Stimulated activated CD8-positive, alpha-beta memory T cell treated with anti-CD3 and anti-CD28 coated beads, Interleukin-12 subunit alpha, Interleukin-12 subunit beta, amount 100 ng/mL, for 24 hours (primary cell): ENCODE measurements around the gene CYP3A5.
"Not testable (repeated sequence)": the region's sequence is repeated elsewhere in the genome, so short reads cannot be mapped to it uniquely, and the experiment has no call there.

Experiments used
- DNase-seq: peaks from one replicate; pipeline ENCODE4 v3.0.0-alpha.2; 2020; ENCODE audit errors: extremely low read depth

CYP3A5 gene

DNA sequence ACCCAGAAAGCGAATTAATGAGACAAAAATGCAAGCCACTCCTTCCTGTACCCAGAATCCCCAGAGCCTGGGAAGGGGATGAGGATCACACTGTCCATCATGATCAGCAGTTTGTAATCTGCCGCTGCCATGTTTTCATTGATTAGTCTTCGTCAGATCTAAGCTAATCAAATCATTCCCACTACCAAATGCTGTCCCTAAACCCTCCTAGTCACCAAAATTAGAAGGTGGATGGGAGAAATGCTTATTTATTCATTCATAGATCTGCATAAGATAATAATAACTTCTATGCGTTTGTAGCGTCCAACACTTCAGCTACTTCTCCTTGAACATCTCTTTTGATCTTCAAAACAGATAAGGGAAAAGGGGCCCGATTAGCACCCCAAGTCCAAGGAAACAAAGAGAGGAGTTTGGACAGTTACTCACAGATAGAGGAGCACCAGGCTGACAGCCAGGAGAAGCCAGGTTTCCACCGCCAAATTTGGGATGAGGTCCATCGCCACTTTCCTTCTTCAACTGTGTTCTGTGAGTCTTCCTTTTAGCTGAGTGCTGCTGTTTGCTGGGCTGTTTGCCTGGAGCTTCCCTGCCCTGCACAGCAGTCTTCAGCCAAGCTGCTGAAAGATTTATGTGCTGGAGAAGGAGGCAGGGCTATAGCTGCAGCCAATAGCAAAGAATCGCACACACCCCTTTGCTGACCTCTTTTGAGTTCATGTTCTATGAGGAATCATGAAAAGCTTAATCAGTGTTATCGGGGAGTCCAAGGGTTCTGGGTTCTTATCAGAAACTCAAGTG lies at the start of gene CYP3A5:
CYP3A5 (minus strand) TSS at position 597 of the 792 bp plus-strand sequence; CDS start at position 497, 100 bp downstream.
- no peak for DNase-seq

DNA sequence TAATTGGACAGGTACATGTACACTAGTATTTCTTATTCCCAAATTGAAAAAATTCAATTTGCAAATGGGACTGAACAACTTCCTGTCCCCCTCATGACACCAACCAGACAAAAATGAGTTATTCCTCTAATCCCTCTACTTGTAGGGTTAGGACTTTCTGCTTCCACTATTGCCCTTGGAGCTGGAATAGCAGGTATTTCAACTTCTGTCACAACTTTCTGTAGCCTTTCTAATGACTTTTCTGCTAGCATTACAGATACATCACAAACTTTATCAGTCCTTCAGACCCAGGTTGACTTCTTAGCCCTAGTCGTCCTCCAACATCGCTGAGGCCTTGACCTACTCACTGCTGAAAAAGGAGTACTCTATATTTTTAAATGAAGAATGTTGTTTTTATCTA lies 48.8 kb upstream of the CYP3A5 start:
- no peak for DNase-seq

DNA sequence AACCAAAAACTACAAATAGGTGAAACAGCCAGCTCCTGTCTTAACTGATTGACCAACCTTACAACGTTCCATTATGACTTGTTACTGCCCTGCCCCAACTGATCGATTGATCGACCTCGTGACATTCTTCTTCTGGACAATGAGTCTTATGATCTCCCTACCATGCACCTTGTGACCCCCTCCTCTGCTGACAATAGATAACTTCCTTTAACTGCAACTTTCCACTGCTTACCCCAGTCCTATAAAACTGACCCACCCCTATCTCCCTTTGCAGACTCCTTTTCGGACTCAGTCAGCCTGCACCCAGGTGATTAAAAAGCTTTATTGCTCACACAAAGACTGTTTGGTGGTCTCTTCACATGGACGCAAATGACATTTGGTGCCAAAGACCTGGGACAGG lies 43.4 kb upstream of the CYP3A5 start:
- DNase-seq = not testable (repeated sequence)

DNA sequence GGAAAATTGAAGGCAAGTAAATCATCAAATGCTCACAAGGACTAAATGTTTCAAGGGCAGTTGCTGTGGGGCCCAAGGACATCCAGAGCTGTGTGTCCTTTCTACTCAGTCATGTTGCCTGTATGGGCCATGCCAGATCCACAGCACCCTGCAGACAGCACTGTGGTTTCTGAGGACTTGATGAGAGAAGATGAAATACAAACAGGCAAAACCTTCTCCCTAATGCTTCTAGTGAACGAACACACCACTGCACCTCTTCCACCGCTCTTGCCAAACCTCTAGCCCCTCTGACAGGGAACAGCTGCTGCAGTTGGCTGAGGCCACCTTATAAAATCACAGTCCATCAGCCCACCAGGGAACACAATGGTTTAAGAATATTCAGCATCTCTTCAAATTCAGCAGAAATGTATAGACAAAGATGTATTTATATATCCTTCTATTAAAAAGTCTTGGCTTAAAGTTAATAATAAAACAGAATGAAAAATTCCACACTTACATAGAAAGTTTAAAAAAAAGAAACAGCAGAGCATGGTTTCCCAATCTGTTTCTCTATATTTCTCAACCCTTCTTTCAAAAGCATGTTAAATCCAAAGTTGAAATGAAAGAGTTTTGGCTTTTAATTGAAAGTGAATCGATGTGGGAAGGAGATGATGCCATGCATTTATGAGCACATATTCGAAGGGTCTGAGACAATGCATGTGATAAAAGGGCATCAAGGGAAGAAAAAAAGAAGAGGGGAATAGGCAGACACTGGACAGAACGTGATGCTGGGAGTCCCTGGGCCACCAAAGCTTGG lies 41.2 kb upstream of the CYP3A5 start:
- DNase-seq = no peak

DNA sequence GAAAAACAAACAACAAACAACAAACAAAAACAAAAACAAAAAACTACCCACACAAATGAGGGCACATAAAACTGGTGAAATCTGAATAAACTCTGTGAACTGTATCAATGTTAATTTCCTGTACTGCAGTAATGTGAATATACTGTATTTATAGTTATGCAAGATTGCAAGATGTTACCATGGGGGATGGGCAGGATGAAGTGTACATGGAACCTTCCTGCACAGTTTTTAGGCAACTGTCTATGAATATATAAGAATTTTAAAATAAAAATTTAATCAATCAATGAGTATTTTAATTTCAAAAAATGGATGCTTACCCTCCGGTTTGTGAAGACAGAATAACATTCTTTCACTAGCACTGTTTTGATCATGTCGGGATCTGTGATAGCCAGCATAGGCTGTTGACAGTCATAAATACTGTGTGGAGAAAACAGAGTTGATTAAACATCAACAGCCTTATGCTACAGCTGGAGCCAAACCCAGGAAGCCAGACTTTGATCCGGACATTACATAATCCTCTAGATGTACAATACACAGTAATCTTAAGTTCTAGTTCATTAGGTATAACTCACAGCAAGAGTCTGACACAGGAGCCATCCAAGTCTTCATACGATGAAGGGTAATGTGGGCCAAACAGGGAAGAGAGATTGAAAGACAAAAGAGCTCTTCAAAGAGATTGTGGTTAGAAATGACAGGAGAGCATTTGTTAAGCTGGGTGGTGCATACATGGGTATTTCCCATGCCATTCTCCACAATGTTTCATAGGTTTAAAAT lies 40.4 kb upstream of the CYP3A5 start:
- no peak for DNase-seq

DNA sequence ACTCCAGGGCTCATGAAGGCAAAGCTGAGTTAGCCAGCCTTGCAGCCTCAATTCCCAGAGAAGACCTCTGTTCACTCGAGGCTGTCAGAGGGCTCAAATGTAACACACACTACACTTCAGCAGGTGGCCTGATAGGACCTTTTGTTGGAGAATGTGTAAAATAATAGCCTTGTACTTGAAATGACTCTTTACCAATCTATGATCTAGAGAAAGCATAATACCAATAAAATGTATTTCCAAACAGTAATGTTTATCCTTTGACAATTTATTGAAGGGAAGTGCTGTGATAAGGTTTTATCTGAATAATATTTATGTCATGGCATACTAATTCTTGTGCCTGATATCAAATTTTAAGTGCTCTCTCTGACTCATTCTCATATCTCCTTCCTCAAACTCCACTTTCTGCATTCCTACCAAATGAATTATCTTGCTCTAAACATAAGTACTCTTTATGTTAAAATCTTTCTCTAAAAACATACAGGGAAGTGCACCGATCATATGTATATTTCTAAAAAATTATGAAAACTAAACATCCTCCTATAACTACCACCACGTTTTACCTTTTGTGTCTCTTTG lies 34.3 kb upstream of the CYP3A5 start:
- DNase-seq = no peak

DNA sequence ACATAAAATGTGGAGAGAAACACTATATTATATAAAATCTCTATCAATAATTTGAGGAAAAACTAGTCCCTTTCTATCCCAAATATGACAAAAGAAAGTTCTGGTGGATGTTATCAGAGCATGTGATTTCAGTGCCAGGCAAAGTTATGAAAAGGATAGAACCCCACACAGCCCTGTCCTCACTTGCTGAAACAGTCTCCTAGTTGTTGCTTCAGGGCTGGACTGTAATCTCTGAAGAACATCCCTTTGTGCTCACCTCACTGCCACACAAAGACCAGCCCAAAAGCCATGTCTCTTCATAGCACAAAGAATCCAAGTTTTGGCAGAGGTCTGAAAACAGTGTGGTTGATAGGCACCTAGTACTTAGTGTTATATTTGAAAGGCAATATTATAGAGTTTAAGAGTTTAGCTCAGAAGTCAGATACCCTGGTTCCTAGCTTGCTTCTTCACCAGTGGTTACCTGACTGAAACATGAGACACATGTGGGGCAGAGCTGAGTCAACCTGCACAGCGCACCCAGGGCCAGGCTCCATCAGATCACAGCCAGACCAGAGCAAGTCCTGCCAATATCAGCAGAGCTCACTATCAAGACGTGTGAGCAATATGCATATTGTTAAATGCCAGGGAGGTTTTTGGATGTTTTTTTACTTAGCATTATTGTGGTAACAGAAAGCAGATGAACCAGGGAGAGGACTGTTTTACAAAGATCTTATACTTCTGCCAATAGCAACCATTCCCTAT lies 30.2 kb upstream of the CYP3A5 start:
- no peak for DNase-seq

DNA sequence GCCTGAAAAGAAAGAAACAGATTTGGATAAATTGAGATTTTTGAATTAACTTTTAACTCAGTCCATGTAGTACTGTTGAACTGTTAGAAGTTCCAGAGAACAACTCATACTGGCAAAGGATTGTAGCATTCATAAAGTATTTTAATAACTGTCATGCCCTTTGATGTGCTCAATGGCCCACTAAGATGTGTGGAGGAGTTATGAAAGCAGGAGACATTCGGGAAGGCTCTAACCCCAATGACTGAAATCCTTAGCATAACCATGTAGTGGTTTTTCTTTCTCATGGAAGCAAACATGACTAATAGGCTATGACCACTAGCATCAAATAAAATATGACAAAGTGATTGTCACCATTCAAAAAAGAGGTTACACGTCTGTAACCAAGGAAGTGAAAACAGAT lies 29.5 kb upstream of the CYP3A5 start:
- no peak for DNase-seq

DNA sequence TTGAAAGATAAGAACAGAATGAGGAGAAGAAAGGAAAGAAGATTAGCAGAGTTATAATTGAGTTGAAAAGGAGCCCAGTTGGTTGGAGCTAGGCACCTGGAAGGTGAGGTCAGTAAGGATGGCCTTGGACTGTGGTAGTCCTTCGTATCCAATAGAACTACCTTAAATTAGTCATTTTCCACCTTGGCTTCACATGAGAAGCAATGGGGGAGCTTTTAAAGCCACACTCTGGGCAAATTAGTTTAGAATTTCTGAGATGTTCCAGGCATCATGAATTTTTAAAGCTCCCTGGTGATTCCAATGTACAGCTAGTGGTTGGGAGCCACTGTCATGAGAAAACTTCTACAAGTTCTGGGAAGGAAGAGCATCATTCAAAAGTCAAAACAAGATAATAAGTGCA lies 27.3 kb upstream of the CYP3A5 start:
- DNase-seq = no peak

DNA sequence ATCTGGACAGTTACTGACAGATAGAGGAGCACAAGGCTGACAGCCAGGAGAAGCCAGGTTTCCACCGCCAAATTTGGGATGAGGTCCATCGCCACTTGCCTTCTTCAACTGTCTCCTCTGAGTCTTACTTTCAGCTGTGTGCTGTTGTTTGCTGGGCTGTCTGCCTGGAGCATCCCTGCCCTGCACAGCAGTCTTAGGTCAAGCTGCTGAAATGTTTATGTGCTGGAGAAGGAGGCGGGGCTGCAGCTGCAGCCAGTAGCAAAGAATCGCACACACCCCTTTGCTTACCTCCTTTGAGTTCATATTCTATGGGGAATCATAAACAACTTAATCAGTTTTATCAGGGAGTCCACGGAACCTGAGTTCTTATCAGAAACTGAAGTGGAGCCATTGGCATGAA lies 20.1 kb upstream of the CYP3A5 start:
- no peak for DNase-seq

DNA sequence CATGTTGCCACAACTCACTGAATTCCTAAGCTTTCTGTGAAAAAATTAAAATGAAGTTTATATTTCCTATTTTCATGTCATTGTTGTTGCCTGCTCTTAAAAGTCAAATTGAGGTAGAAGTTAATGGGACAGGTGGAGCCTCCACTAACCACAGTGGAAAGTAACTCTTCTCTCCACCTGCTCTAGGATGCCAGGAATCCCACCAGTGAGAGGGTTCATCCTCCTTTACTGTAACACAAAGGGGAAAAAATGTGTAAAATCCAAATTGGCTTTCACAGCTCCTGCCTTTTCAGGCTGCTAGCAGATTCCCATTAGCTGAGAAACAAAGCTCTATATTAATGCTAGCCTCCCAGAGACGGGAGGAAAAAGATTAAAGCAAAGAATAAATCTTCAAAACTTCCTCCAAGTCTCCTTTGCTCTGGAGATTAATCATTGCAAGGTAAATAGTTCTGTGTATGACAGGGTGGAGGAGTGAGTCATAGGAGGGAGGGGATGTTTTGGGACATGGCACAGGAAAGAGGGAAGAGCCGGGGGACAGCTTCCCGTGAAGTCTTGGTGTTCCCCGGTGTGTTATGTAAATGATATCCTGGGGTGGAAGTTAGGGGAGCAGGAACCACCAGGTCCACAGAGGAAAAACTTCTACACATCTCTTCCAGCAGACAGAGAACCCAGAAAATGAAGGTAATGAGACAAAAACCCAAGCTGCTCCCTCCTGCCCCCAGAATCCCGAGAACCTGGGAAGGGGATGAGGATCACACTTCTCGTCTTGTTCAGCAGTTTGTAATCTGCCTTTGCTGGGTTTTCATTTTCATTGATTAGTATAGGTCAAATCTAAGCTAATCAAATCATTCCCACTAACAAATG lies 19.3 kb upstream of the CYP3A5 start:
- not testable (repeated sequence) for DNase-seq

DNA sequence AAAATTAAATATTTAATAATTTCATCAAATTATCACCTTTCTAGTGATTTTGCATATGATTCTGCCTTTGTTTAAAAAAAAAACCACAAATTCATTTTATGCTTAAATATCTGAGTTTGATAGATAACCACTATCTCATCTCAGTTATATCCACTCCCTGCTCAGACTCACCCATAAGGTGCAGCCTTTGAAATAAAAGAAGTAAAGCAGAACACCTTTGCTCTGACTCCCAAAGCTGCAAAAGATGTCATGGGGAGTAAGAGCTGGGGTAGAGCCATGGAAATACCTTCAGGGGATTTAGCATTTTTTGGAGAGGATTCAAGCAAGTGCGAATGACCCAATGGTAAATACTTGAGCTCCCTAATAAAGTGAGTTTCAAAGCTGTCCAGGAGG lies 15.1 kb upstream of the CYP3A5 start:
- DNase-seq = no peak

DNA sequence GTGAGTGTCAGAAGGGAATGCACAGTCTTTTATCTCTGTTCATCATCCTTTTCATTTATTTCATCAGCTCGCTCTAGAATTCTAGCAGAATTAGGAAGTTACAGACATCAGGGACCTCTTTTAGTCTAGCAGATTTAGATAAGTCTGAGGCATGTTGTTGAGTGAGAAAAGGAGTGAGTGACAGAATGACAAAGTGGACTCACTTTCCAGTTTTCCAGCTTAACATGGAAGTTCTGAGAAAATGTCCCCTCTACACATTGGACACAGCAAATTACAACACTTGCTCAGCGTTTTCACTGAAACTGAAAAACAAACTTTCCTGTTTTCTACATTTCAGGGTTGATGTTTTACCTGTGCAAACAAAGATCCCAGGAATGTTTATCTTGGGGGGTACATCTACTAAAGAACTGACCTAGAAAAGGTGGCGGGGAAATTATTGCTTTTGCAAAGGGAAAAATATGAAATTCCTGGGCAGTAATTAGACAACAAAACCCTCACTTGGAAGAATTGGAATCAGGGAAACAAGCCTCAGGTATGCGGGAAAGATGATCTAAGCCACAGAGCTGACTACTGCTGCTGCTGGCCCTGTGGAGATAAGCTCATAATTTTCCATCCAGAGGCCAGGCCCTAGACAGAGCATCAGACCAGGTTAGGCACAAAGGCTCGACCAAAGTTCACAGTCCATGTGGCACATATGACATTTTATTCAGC lies 14.6 kb upstream of the CYP3A5 start:
- no peak for DNase-seq

DNA sequence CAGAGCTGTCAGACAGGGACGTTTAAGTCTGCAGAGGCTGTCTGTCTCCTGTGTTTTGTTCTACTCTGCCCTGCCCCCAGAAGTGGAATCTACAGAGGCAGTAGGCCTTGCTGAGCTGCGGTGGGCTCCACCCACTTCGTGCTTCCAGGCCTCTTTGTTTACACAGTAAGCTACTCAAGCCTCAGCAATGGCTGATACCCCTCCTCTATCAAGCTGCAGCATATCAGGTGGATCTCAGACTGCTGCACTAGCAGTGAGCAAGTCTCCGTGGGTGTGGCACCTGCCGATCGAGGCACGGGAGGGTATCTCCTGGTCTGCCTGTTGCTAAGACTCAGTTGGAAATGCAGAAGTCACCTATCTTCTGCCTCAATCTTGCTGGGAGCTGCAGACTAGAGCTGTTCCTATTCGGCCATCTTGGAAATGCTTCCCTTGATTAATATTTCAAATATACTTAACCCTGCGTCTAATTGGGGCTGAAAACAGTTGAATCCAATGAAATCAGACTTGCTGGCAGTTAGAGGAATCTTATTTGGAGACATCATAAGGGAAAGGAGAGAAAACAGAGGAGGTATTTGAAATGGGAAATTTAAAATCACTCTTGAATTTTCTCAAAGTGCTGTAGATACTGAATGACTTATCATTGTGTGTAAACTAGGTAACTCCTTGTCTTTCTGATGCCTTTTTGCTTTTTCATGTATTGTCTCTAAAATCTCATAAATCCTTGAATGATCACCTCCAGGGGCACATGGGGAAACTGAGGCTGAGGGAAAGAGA lies 13.8 kb upstream of the CYP3A5 start:
- no peak for DNase-seq

DNA sequence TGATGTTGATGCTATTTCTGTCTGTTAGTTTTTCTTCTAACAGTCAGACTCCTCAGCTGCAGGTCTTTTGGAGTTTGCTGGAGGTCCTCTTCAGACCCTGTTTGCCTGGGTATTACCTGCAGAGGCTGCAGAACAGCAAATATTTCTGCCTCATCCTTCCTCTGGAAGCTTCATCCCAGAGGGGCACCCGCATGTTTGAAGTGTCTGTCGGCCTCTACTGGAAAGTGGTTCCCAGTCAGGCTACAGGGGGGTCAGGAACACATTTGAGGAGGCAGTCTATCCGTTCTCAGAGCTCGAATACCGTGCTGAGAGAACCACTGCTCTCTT lies 13.3 kb upstream of the CYP3A5 start:
- no peak for DNase-seq

DNA sequence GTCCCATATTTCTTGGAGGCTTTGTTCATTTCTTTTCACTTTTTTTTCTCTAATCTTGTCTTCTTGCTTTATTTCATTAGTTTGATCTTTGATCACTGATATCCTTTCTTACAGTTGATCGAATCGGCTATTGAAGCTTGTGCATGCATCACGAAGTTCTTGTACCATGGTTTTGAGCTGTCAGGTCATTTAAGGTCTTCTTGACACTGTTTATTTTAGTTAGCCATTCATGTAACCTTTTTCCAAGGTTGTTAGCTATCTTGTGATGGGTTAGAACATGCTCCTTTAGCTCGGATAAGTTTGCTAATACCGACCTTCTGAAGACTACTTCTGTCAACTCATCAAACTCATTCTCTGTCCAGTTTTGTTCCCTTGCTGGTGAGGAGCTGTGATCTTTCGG lies 12.8 kb upstream of the CYP3A5 start:
- DNase-seq = not testable (repeated sequence)

DNA sequence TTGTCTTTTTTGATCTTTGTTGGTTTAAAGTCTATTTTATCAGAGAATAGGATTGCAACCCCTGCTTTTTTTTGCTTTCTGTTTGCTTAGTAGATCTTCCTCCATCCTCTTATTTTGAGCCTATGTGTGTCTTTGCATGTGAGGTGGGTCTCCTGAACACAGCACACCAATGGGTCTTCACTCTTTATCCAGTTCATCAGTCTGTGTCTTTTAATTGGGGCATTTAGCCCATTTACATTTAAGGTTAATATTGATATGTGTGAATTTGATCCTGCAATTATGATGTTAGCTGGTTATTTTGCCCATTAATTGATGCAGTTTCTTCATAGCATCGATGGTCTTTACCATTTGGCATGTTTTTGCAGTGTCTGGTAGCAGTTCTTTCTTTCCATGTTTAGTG lies 11.9 kb upstream of the CYP3A5 start:
- not testable (repeated sequence) for DNase-seq

DNA sequence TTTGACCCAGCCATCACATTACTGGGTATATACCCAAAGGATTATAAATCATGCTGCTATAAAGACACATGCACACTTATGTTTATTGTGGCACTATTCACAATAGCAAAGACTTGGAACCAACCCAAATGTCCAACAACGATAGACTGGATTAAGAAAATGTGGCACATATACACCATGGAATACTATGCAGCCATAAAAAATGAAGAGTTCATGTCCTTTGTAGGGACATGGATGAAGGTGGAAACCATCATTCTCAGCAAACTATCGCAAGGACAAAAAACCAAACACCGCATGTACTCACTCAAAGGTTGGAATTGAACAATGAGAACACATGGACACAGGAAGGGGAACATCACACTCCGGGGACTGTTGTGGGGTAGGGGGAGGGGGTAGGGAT lies 11.1 kb upstream of the CYP3A5 start:
- not testable (repeated sequence) for DNase-seq
